Fibroblast of lung (primary cell): ENCODE measurements around the gene RFK. TPM values are rescaled to one million over a fixed set of nuclear protein-coding genes. Genes with fewer than 3 reads are reported as not detected.

Source experiments
- DNase-seq, 2 donors: peaks; one replicate each; pipeline versions ENCODE4 v3.0.0 to v3.0.0-alpha.2; 2010; ENCODE audit warnings: low read depth in 2 of 2
- H2AFZ ChIP-seq: 2 replicates; pipeline ENCODE4 v1.5.1; 2012; ENCODE audit warnings: low read length, control low read depth, inconsistent platforms
- H3K27ac ChIP-seq: 2 replicates; pipeline ENCODE4 v1.5.1; 2011; ENCODE audit warnings: low read length, control low read depth; ENCODE audit not compliant: insufficient read depth
- H3K27me3 ChIP-seq: 2 replicates; pipeline ENCODE4 v1.5.1; 2011; ENCODE audit warnings: mild to moderate bottlenecking, low read length; ENCODE audit not compliant: control insufficient read depth, insufficient read depth
- H3K36me3 ChIP-seq: 2 replicates; pipeline ENCODE4 v1.5.1; 2011; ENCODE audit warnings: low read length; ENCODE audit not compliant: control insufficient read depth, insufficient read depth
- H3K4me1 ChIP-seq: 2 replicates; pipeline ENCODE4 v1.5.1; 2011; ENCODE audit warnings: low read length; ENCODE audit not compliant: control insufficient read depth, insufficient read depth; ENCODE audit errors: extremely low read depth
- H3K4me2 ChIP-seq: 2 replicates; pipeline ENCODE4 v1.5.1; 2011; ENCODE audit warnings: low read length, control low read depth; ENCODE audit not compliant: insufficient read depth; ENCODE audit errors: extremely low read depth
- H3K4me3 ChIP-seq, 4 experiments: fragments of 200-600 bp in 1 of 4; sonication (generic) in 1 of 4; replicated peaks in 1 of 4; 2 replicates each; pipeline ENCODE4 v1.5.1; 2011 to 2016; ENCODE audit warnings: low read length in 4 of 4, low read depth in 3 of 4, mild to moderate bottlenecking in 3 of 4, control low read depth in 2 of 4, inconsistent platforms in 1 of 4, mixed read lengths in 1 of 4; ENCODE audit not compliant: insufficient read depth in 1 of 4; ENCODE audit errors: control extremely low read depth in 1 of 4
- H3K79me2 ChIP-seq: 2 replicates; pipeline ENCODE4 v1.5.1; 2012; ENCODE audit warnings: mild to moderate bottlenecking, low read length, inconsistent platforms; ENCODE audit not compliant: control insufficient read depth, insufficient read depth
- H3K9ac ChIP-seq: 2 replicates; pipeline ENCODE4 v1.5.1; 2011; ENCODE audit warnings: mild to moderate bottlenecking, low read length, control low read depth; ENCODE audit not compliant: insufficient read depth
- H3K9me3 ChIP-seq: 2 replicates; pipeline ENCODE4 v1.5.1; 2012; ENCODE audit warnings: low read depth, low read length; ENCODE audit not compliant: control insufficient read depth, insufficient read depth
- H4K20me1 ChIP-seq: 2 replicates; pipeline ENCODE4 v1.5.1; 2011; ENCODE audit warnings: low read length; ENCODE audit not compliant: control insufficient read depth, insufficient read depth; ENCODE audit errors: extremely low read depth
- EZH2 ChIP-seq: IDR thresholded peaks from 2 replicates; pipeline ENCODE4 v1.5.1; 2012; ENCODE audit warnings: low read length, control low read depth, mild to moderate bottlenecking; ENCODE audit errors: missing control alignments
- polyA plus RNA-seq, 2 donors: library from polyadenylated mRNA; depleted of rRNA in 1 of 2; stranded (reverse) in 1 of 2; unstranded in 1 of 2; fragments of >200 nt; gene quantifications; 2 replicates each; pipeline ENCODE4 v1.2.1, GENCODE V29; 2011 to 2012; ENCODE audit warnings: missing spikeins in 1 of 2
- total RNA-seq: library from RNA; depleted of rRNA; stranded (reverse); fragments of >200 nt; gene quantifications from 2 replicates; pipeline ENCODE4 v1.2.1, GENCODE V29; 2014
- TF ChIP-seq, protein P1 (sequence below), 2 donors: IDR thresholded peaks in 1 of 2; conservative IDR thresholded peaks in 1 of 2; 1 replicate in 1 of 2; 2 replicates in 1 of 2; pipeline ENCODE4 v1.5.1; 2011 to 2012; ENCODE audit warnings: low read length in 2 of 2, control low read depth in 1 of 2, inconsistent platforms in 1 of 2, low read depth in 1 of 2, mild to moderate bottlenecking in 1 of 2

Gene RFK
- total and polyA plus RNA-seq, 2 donors (not counting 1 experiment from before 2014, with no cell fraction given) = 22.8 to 27.5 TPM

DNA sequence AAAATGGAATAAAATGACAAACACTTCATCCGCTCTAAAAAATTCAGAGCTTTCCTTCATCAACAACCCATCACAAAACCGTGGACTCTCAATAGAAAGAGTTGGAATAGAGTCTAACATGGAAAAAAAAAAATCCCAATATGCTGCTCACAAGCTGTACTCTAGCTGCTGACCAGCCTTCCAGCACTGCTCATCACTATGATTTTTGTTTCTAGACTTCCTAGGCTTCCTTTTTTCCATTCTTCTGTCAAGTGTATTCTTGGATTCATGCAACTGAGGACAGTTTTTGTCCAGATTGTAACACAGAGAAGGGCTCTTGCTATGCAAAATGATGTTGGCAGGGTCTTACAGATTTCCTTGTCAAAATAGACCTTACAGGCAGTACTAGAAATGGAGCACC is 34.5 kb downstream of the RFK start:
- Histone ChIP-seq H3K9ac (no peak overlapping the region), H3K9me3 (no peaks in the 10 kb centered on the region), H3K79me2 (no peaks in the 10 kb centered on the region), H3K36me3 (no peaks in the 10 kb centered on the region), H3K27ac (no peak overlapping the region), H3K4me2 (no peak overlapping the region), H3K4me3 (no peak overlapping the region), H4K20me1 (no peaks in the 10 kb centered on the region), H2AFZ (no peak overlapping the region), H3K27me3 (no peaks in the 10 kb centered on the region), H3K4me1 (no peaks in the 10 kb centered on the region)
- TF ChIP-seq EZH2 = no peak
- TF ChIP-seq, protein P1, sequence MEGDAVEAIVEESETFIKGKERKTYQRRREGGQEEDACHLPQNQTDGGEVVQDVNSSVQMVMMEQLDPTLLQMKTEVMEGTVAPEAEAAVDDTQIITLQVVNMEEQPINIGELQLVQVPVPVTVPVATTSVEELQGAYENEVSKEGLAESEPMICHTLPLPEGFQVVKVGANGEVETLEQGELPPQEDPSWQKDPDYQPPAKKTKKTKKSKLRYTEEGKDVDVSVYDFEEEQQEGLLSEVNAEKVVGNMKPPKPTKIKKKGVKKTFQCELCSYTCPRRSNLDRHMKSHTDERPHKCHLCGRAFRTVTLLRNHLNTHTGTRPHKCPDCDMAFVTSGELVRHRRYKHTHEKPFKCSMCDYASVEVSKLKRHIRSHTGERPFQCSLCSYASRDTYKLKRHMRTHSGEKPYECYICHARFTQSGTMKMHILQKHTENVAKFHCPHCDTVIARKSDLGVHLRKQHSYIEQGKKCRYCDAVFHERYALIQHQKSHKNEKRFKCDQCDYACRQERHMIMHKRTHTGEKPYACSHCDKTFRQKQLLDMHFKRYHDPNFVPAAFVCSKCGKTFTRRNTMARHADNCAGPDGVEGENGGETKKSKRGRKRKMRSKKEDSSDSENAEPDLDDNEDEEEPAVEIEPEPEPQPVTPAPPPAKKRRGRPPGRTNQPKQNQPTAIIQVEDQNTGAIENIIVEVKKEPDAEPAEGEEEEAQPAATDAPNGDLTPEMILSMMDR (conservative IDR thresholded peaks at IDR 0.05 in 1 of 2, IDR thresholded peaks at IDR 0.05 in 1 of 2; ENCODE audit: low read depth in 1 of 2, low read length in 2 of 2) = no peak
- no peak for DNase-seq

DNA sequence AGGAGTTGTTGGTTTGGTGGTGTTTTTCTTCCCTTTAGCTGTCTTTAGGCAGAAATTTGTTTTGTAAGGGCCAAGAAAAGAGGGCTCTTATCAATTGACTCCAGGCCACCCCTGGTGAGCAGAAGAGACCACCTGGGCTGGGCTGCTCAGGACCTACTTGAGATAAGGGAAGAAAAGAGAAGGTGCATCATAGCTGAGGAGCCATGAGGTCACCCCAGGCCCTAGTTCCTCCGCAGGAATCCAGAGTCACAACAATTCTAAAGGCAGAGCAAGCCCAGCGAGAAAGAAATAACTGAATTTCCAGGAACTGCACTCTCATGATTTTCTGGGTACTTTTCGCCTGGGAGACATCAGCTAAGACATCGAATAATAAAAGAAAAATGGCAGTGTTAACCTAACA is 34.9 kb downstream of the RFK start:
- no peak overlapping the region for H3K27ac ChIP-seq
- no peak overlapping the region for H3K4me3 ChIP-seq
- no peak for DNase-seq
- no peaks in the 10 kb centered on the region for H3K4me1 ChIP-seq
- no peaks in the 10 kb centered on the region for H3K9me3 ChIP-seq
- H3K4me2 ChIP-seq = no peak overlapping the region
- no peaks in the 10 kb centered on the region for H3K36me3 ChIP-seq
- no peaks in the 10 kb centered on the region for H3K79me2 ChIP-seq
- H2AFZ ChIP-seq = no peak overlapping the region
- no peak overlapping the region for H3K9ac ChIP-seq
- H3K27me3 ChIP-seq = no peaks in the 10 kb centered on the region
- TF ChIP-seq, protein P1 (conservative IDR thresholded peaks at IDR 0.05 in 1 of 2, IDR thresholded peaks at IDR 0.05 in 1 of 2; ENCODE audit: low read depth in 1 of 2, low read length in 2 of 2) = no peak
- no peak for TF ChIP-seq EZH2
- H4K20me1 ChIP-seq = no peaks in the 10 kb centered on the region

DNA sequence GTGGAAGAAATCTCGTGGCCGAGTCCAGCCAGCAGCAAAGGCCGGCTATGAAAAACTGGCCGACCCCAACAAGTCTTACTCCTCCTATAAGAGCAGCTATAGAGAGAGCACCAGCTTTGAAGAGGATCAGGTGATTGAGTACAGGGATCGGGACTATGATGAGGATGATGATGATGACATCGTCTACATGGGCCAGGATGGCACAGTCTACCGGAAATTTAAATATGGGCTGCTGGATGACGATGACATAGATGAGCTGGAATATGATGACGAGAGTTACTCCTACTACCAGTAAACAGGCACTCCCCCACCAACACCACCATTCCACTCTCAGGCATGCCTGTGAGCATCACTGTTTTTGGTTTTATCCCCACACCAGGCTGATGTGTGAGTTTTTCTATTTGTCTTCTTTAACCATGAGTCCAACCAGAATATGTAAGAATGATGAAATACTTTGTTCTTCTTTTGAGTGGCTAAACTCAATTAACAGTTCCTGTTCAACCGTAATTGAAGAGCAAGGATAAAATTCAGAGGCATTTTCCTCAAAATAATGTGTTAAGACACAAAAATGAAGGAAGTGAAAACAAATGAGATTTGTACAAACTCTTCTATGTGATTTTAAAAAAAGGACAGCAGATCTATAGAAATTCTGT is 35.5 kb downstream of the RFK start:
- no peak overlapping the region for H3K4me2 ChIP-seq
- H4K20me1 ChIP-seq = no peaks in the 10 kb centered on the region
- no peak overlapping the region for H3K9ac ChIP-seq
- no peaks in the 10 kb centered on the region for H3K9me3 ChIP-seq
- H3K4me1 ChIP-seq = no peaks in the 10 kb centered on the region
- TF ChIP-seq, protein P1 (conservative IDR thresholded peaks at IDR 0.05 in 1 of 2, IDR thresholded peaks at IDR 0.05 in 1 of 2; ENCODE audit: low read depth in 1 of 2, low read length in 2 of 2) = no peak
- no peak for TF ChIP-seq EZH2
- H2AFZ ChIP-seq = no peak overlapping the region
- H3K79me2 ChIP-seq = no peaks in the 10 kb centered on the region
- no peaks in the 10 kb centered on the region for H3K36me3 ChIP-seq
- H3K4me3 ChIP-seq = no peak overlapping the region
- H3K27me3 ChIP-seq = peaks cover 4% of the 10 kb centered on the region
- no peak overlapping the region for H3K27ac ChIP-seq
- DNase-seq = no peak
